ENCODE data around the gene MYT1. TPM values are rescaled to one million over a fixed set of nuclear protein-coding genes. Genes with fewer than 3 reads are reported as not detected.

MYT1 gene
- polyA plus RNA-seq, 1 donor from 2014 or later: not detected

- no peak overlapping the region for H3K27ac Mint-ChIP-seq
- peak overlapping the region in 1 of 4 donors; percentile 77 for H3K4me3 Mint-ChIP-seq
Measured at GRCh38 chr20:64247970-64248841, 84.0 kb downstream of the MYT1 start.

GRCh38 chr20:64250027-64250426, 85.8 kb downstream of the MYT1 start:
- Mint-ChIP-seq H3K27ac (no peak overlapping the region), H3K4me3 (no peak overlapping the region), H3K27me3 (peaks cover 21% of the 10 kb centered on the region), H3K36me3 (peaks cover 5% of the 10 kb centered on the region), H3K9me3 (no peaks in the 10 kb centered on the region), H3K4me1 (peaks cover 4 to 12% (median 10%) of the 10 kb centered on the region in 3 donors)

More at GRCh38 chr20:64247970-64248841, 84.0 kb downstream of the MYT1 start:
- peaks cover 4 to 10% (median 9%) of the 10 kb centered on the region in 3 donors for H3K4me1 Mint-ChIP-seq
- peaks cover 26% of the 10 kb centered on the region for H3K27me3 Mint-ChIP-seq
- peaks cover 5% of the 10 kb centered on the region for H3K36me3 Mint-ChIP-seq
- no peaks in the 10 kb centered on the region for H3K9me3 Mint-ChIP-seq

GRCh38 chr20:64253000-64253383, 88.7 kb downstream of the MYT1 start:
- peak overlapping the region in 2 of 3 donors; percentile 24 to 79 for H3K27ac Mint-ChIP-seq
- peaks cover 8% of the 10 kb centered on the region for H3K27me3 Mint-ChIP-seq
- H3K4me3 Mint-ChIP-seq: peak overlapping the region; percentile 46 to 87 (median 72)

GRCh38 chr20:64253443-64253842, 89.2 kb downstream of the MYT1 start:
- Mint-ChIP-seq H3K4me3 (peak overlapping the region in 3 of 4 donors; percentile 24 to 91 (median 60)), H3K27ac (peak overlapping the region in 1 of 3 donors; percentile 79)

More at GRCh38 chr20:64253000-64253383, 88.7 kb downstream of the MYT1 start:
- peaks cover 2% of the 10 kb centered on the region for H3K36me3 Mint-ChIP-seq
- H3K4me1 Mint-ChIP-seq: peaks cover 18 to 28% (median 19%) of the 10 kb centered on the region in 3 donors
- H3K9me3 Mint-ChIP-seq: no peaks in the 10 kb centered on the region

GRCh38 chr20:64254156-64254555, 89.9 kb downstream of the MYT1 start:
- Mint-ChIP-seq H3K4me3 (peak overlapping the region; percentile 26 to 91 (median 66)), H3K9me3 (no peaks in the 10 kb centered on the region), H3K27me3 (peaks cover 6% of the 10 kb centered on the region), H3K27ac (peak overlapping the region in 2 of 3 donors; percentile 3 to 82), H3K4me1 (peaks cover 28 to 38% (median 29%) of the 10 kb centered on the region in 3 donors), H3K36me3 (peaks cover 6% of the 10 kb centered on the region)

More at GRCh38 chr20:64253443-64253842, 89.2 kb downstream of the MYT1 start:
- Mint-ChIP-seq H3K4me1 (peaks cover 22 to 31% (median 22%) of the 10 kb centered on the region in 3 donors), H3K27me3 (peaks cover 7% of the 10 kb centered on the region), H3K36me3 (peaks cover 2% of the 10 kb centered on the region), H3K9me3 (no peaks in the 10 kb centered on the region)

GRCh38 chr20:64254571-64255360, 90.5 kb downstream of the MYT1 start:
- H3K36me3 Mint-ChIP-seq: peaks cover 6% of the 10 kb centered on the region
- peak overlapping the region; percentile 20 to 85 (median 82) for H3K27ac Mint-ChIP-seq
- H3K4me3 Mint-ChIP-seq: peak overlapping the region; percentile 26 to 91 (median 78)
- H3K9me3 Mint-ChIP-seq: no peaks in the 10 kb centered on the region
- H3K27me3 Mint-ChIP-seq: peaks cover 6% of the 10 kb centered on the region
- peaks cover 29 to 38% (median 30%) of the 10 kb centered on the region in 3 donors for H3K4me1 Mint-ChIP-seq

GRCh38 chr20:64255361-64256281, 91.4 kb downstream of the MYT1 start, which contains the start of gene PCMTD2:
TSS of gene PCMTD2 (plus strand) at chr20:64255748. CDS start at chr20:64259966, 4,218 bp downstream.
- Mint-ChIP-seq H3K27me3 (peaks cover 4% of the 10 kb centered on the region), H3K36me3 (peaks cover 8% of the 10 kb centered on the region), H3K4me3 (peak within 1 kb of the TSS; percentile 90 to 97 (median 94)), H3K9me3 (no peaks in the 10 kb centered on the region), H3K4me1 (peaks cover 29 to 43% (median 32%) of the 10 kb centered on the region in 3 donors), H3K27ac (peak within 1 kb of the TSS; percentile 83 to 93 (median 86))

GRCh38 chr20:64256282-64256935, 92.2 kb downstream of the MYT1 start:
- peaks cover 8% of the 10 kb centered on the region for H3K36me3 Mint-ChIP-seq
- H3K9me3 Mint-ChIP-seq: no peaks in the 10 kb centered on the region
- peaks cover 4% of the 10 kb centered on the region for H3K27me3 Mint-ChIP-seq
- peak overlapping the region; percentile 83 to 93 (median 86) for H3K27ac Mint-ChIP-seq
- peak overlapping the region; percentile 90 to 97 (median 94) for H3K4me3 Mint-ChIP-seq
- H3K4me1 Mint-ChIP-seq: peaks cover 35 to 49% (median 37%) of the 10 kb centered on the region in 3 donors

- peak overlapping the region; percentile 1 to 96 (median 90) for H3K4me3 Mint-ChIP-seq
- peaks cover 4% of the 10 kb centered on the region for H3K27me3 Mint-ChIP-seq
- H3K36me3 Mint-ChIP-seq: peaks cover 8% of the 10 kb centered on the region
- peaks cover 35 to 50% (median 37%) of the 10 kb centered on the region in 3 donors for H3K4me1 Mint-ChIP-seq
- peak overlapping the region; percentile 83 to 93 (median 86) for H3K27ac Mint-ChIP-seq
- H3K9me3 Mint-ChIP-seq: no peaks in the 10 kb centered on the region
Measured at GRCh38 chr20:64257107-64257757, 93.0 kb downstream of the MYT1 start.

GRCh38 chr20:64258071-64258823, 94.0 kb downstream of the MYT1 start:
- H3K27me3 Mint-ChIP-seq: no peaks in the 10 kb centered on the region
- peak overlapping the region in 2 of 4 donors; percentile 58 to 81 for H3K4me3 Mint-ChIP-seq
- no peaks in the 10 kb centered on the region for H3K9me3 Mint-ChIP-seq
- peak overlapping the region in 2 of 3 donors; percentile 72 to 81 for H3K27ac Mint-ChIP-seq
- H3K36me3 Mint-ChIP-seq: peaks cover 13% of the 10 kb centered on the region
- H3K4me1 Mint-ChIP-seq: peaks cover 32 to 49% (median 38%) of the 10 kb centered on the region in 3 donors

- H3K27me3 Mint-ChIP-seq: no peaks in the 10 kb centered on the region
- H3K36me3 Mint-ChIP-seq: peaks cover 15% of the 10 kb centered on the region
Measured at GRCh38 chr20:64260239-64260638, 96.0 kb downstream of the MYT1 start.

GRCh38 chr20:64261138-64261537, 96.9 kb downstream of the MYT1 start:
- Mint-ChIP-seq H3K27ac (no peak overlapping the region), H3K9me3 (no peaks in the 10 kb centered on the region), H3K27me3 (no peaks in the 10 kb centered on the region), H3K36me3 (peaks cover 15% of the 10 kb centered on the region), H3K4me1 (peaks cover 31 to 54% (median 42%) of the 10 kb centered on the region in 3 donors), H3K4me3 (peak overlapping the region in 1 of 4 donors; percentile 52)

More at GRCh38 chr20:64260239-64260638, 96.0 kb downstream of the MYT1 start:
- Mint-ChIP-seq H3K27ac (peak overlapping the region in 1 of 3 donors; percentile 25), H3K4me1 (peaks cover 34 to 55% (median 42%) of the 10 kb centered on the region in 3 donors), H3K9me3 (no peaks in the 10 kb centered on the region), H3K4me3 (no peak overlapping the region)

Data from IgD-negative memory B cell (primary cell).